Activated T-helper 1 cell treated with anti-CD3 and anti-CD28 coated beads, Interleukin-12 subunit alpha, Interleukin-12 subunit beta, Interleukin-2, Interleukin-4 antibody, amounts not matched to agents 30 ng/mL and 10 ng/mL and 1 ng/mL, durations not matched to agents 14 hours and 24 hours and 36 hours (primary cell): ENCODE measurements around the gene PSMD9. TPM values are rescaled to one million over a fixed set of nuclear protein-coding genes. Genes with fewer than 3 reads are reported as not detected.
"Not testable (repeated sequence)": the region's sequence is repeated elsewhere in the genome, so short reads cannot be mapped to it uniquely, and the experiment has no call there.

ENCODE experiments used
- DNase-seq: peaks from one replicate; pipeline ENCODE4 v3.0.0; 2021; ENCODE audit warnings: low spot score
- H3K27ac Mint-ChIP-seq: one replicate; pipeline ENCODE4 v1.8.0; 2021; ENCODE audit warnings: mild to moderate bottlenecking, mixed read lengths
- H3K27me3 Mint-ChIP-seq: one replicate; pipeline ENCODE4 v1.8.0; 2022; ENCODE audit warnings: mild to moderate bottlenecking, moderate library complexity, mixed read lengths; ENCODE audit not compliant: insufficient read depth
- H3K36me3 Mint-ChIP-seq: one replicate; pipeline ENCODE4 v1.8.0; 2021; ENCODE audit warnings: low read depth, mixed read lengths
- H3K4me1 Mint-ChIP-seq: one replicate; pipeline ENCODE4 v1.8.0; 2021; ENCODE audit warnings: low read depth, mixed read lengths
- H3K4me3 Mint-ChIP-seq: one replicate; pipeline ENCODE4 v1.8.0; 2021; ENCODE audit warnings: mild to moderate bottlenecking, moderate library complexity, mixed read lengths
- H3K9me3 Mint-ChIP-seq: one replicate; pipeline ENCODE4 v1.8.0; 2021; ENCODE audit warnings: mixed read lengths
- intact Hi-C: fragments of 100-400 bp; cut with micrococcal nuclease; formaldehyde crosslinking; loops from one replicate; pipeline ENCODE4 v1.15.1; 2024
- total RNA-seq: library from RNA; stranded (reverse); gene quantifications from 2 replicates; pipeline ENCODE4 v1.2.3, GENCODE V29; 2022

PSMD9 gene
- total RNA-seq = 63.9 and 67.5 TPM in 2 replicates

- Mint-ChIP-seq H3K9me3 (no peaks in the 10 kb centered on the region), H3K36me3 (peaks cover 5% of the 10 kb centered on the region), H3K4me1 (peaks cover 35% of the 10 kb centered on the region), H3K4me3 (peak within 1 kb of the TSS; percentile 99), H3K27me3 (peaks cover 2% of the 10 kb centered on the region), H3K27ac (peak within 1 kb of the TSS; percentile 99)
- DNase-seq = peak; percentile 98
- intact Hi-C loops = loop anchor here (1.0 to 5.0 kb wide), 12 partner anchors 30 to 420 kb away; partner anchors contain the start of genes CFAP251, DIABLO and TMEM120B
These were observed at the start of gene PSMD9 for GRCh38 chr12:121888478-121889273. PSMD9 (plus strand) TSS chr12:121888790; CDS start chr12:121888857, 67 bp downstream.

- Mint-ChIP-seq H3K27ac (peak overlapping the region; percentile 79), H3K27me3 (peaks cover 4% of the 10 kb centered on the region), H3K9me3 (no peaks in the 10 kb centered on the region), H3K36me3 (no peaks in the 10 kb centered on the region), H3K4me1 (peaks cover 16% of the 10 kb centered on the region), H3K4me3 (peak overlapping the region; percentile 95)
- DNase-seq = peak; percentile 99
- intact Hi-C loops = loop anchor here (1.0 to 2.0 kb wide), 7 partner anchors 27 to 213 kb away; partner anchors contain the start of genes CFAP251, ORAI1, PSMD9 and TMEM120B
These were observed 49.2 kb upstream of the PSMD9 start for GRCh38 chr12:121839106-121839992.

GRCh38 chr12:121839993-121840761 lies 48.4 kb upstream of the PSMD9 start:
- no peak for DNase-seq
- intact Hi-C loops = loop anchor here (1.0 to 2.0 kb wide), 7 partner anchors 28 to 214 kb away; partner anchors contain the start of genes CFAP251, ORAI1, PSMD9 and TMEM120B
- H3K9me3 Mint-ChIP-seq = no peaks in the 10 kb centered on the region
- peak overlapping the region; percentile 79 for H3K27ac Mint-ChIP-seq
- H3K27me3 Mint-ChIP-seq = peaks cover 4% of the 10 kb centered on the region
- H3K36me3 Mint-ChIP-seq = no peaks in the 10 kb centered on the region
- H3K4me3 Mint-ChIP-seq = peak overlapping the region; percentile 95
- H3K4me1 Mint-ChIP-seq = peaks cover 16% of the 10 kb centered on the region

- Mint-ChIP-seq H3K4me1 (peaks cover 16% of the 10 kb centered on the region), H3K36me3 (no peaks in the 10 kb centered on the region), H3K4me3 (no peak overlapping the region), H3K27ac (no peak overlapping the region), H3K27me3 (peaks cover 4% of the 10 kb centered on the region), H3K9me3 (no peaks in the 10 kb centered on the region)
- intact Hi-C loops = no loop called here
- no peak for DNase-seq
These were observed 45.2 kb upstream of the PSMD9 start for GRCh38 chr12:121843236-121843982.

GRCh38 chr12:121845701-121846100 lies 42.9 kb upstream of the PSMD9 start:
- intact Hi-C loops = no loop called here
- Mint-ChIP-seq H3K9me3 (no peaks in the 10 kb centered on the region), H3K36me3 (no peaks in the 10 kb centered on the region), H3K27me3 (peaks cover 2% of the 10 kb centered on the region), H3K27ac (no peak overlapping the region), H3K4me3 (no peak overlapping the region), H3K4me1 (no peaks in the 10 kb centered on the region)
- DNase-seq = no peak

GRCh38 chr12:121849211-121849610 lies 39.4 kb upstream of the PSMD9 start:
- Mint-ChIP-seq H3K4me3 (no peak overlapping the region), H3K27me3 (no peaks in the 10 kb centered on the region), H3K36me3 (no peaks in the 10 kb centered on the region), H3K9me3 (no peaks in the 10 kb centered on the region), H3K27ac (no peak overlapping the region), H3K4me1 (no peaks in the 10 kb centered on the region)
- intact Hi-C loops = no loop called here
- DNase-seq = no peak

GRCh38 chr12:121849665-121850064 lies 38.9 kb upstream of the PSMD9 start:
- intact Hi-C loops = no loop called here
- Mint-ChIP-seq H3K27me3 (no peaks in the 10 kb centered on the region), H3K36me3 (no peaks in the 10 kb centered on the region), H3K9me3 (no peaks in the 10 kb centered on the region), H3K4me3 (no peak overlapping the region), H3K4me1 (no peaks in the 10 kb centered on the region), H3K27ac (no peak overlapping the region)
- no peak for DNase-seq

- intact Hi-C loops = not testable (repeated sequence)
These were observed 36.2 kb upstream of the PSMD9 start for GRCh38 chr12:121852392-121852791.

GRCh38 chr12:121857322-121858246 lies 31.0 kb upstream of the PSMD9 start:
- Mint-ChIP-seq H3K4me3 (no peak overlapping the region), H3K36me3 (no peaks in the 10 kb centered on the region), H3K27ac (no peak overlapping the region), H3K4me1 (no peaks in the 10 kb centered on the region), H3K9me3 (no peaks in the 10 kb centered on the region), H3K27me3 (no peaks in the 10 kb centered on the region)
- DNase-seq = no peak
- intact Hi-C loops = no loop called here

More at GRCh38 chr12:121852392-121852791, 36.2 kb upstream of the PSMD9 start:
- not testable (repeated sequence) for H3K36me3 Mint-ChIP-seq, H3K27ac Mint-ChIP-seq, DNase-seq, H3K4me1 Mint-ChIP-seq, H3K9me3 Mint-ChIP-seq, H3K27me3 Mint-ChIP-seq, H3K4me3 Mint-ChIP-seq

GRCh38 chr12:121858318-121858661 lies 30.3 kb upstream of the PSMD9 start:
- no peaks in the 10 kb centered on the region for H3K36me3 Mint-ChIP-seq
- H3K4me1 Mint-ChIP-seq = no peaks in the 10 kb centered on the region
- intact Hi-C loops = no loop called here
- no peaks in the 10 kb centered on the region for H3K9me3 Mint-ChIP-seq
- H3K27me3 Mint-ChIP-seq = no peaks in the 10 kb centered on the region
- DNase-seq = no peak
- H3K27ac Mint-ChIP-seq = no peak overlapping the region
- H3K4me3 Mint-ChIP-seq = no peak overlapping the region
